Upper lobe of left lung (tissue), 6 donors: ENCODE data around the gene THOC5. TPM values are rescaled to one million over a fixed set of nuclear protein-coding genes. Genes with fewer than 3 reads are reported as not detected.

Experiments
- ATAC-seq, 2 donors: fragments of 200-7000 bp; cut with Tn5 transposase; one replicate each; pipeline ENCODE4 v1.9.1; 2022; ENCODE audit warnings: mild to moderate bottlenecking in 2 of 2, moderate library complexity in 2 of 2; ENCODE audit not compliant: low FRiP score in 2 of 2
- DNase-seq, 2 donors: peaks; one replicate each; pipeline ENCODE4 v3.0.0-alpha.2; 2019 to 2020
- H3K27ac ChIP-seq, 4 donors: fragments of 200-600 bp; sonication (generic); one replicate each; pipeline ENCODE4 v1.5.1; 2016 to 2019
- H3K27me3 ChIP-seq, 4 donors: fragments of 200-600 bp; sonication (generic); one replicate each; pipeline ENCODE4 v1.5.1; 2017 to 2019
- H3K36me3 ChIP-seq, 4 donors: fragments of 200-600 bp; sonication (generic); one replicate each; pipeline ENCODE4 v1.5.1; 2016 to 2019
- H3K4me1 ChIP-seq, 4 donors: fragments of 200-600 bp; sonication (generic); one replicate each; pipeline ENCODE4 v1.5.1; 2018 to 2019
- H3K4me3 ChIP-seq, 4 donors: fragments of 200-600 bp; sonication (generic); one replicate each; pipeline ENCODE4 v1.5.1; 2017 to 2019; ENCODE audit warnings: mild to moderate bottlenecking in 2 of 4, moderate library complexity in 1 of 4
- H3K9me3 ChIP-seq, 4 donors: fragments of 200-600 bp; sonication (generic); one replicate each; pipeline ENCODE4 v1.5.1; 2018 to 2019
- EP300 ChIP-seq, 4 donors: sonication (generic); formaldehyde crosslinking; IDR thresholded peaks; one replicate each; pipeline ENCODE4 v1.5.1; 2017; ENCODE audit warnings: antibody characterized with exemption in 4 of 4, control low read depth in 2 of 4
- POLR2A ChIP-seq, 4 donors: fragments of 450-650 bp; IDR thresholded peaks; one replicate each; pipeline ENCODE4 v1.5.1; 2016 to 2017; ENCODE audit warnings: antibody characterized with exemption in 4 of 4, mild to moderate bottlenecking in 2 of 4
- POLR2AphosphoS5 ChIP-seq, 2 donors: sonication (generic); formaldehyde crosslinking; IDR thresholded peaks; one replicate each; pipeline ENCODE4 v1.5.1; 2017; ENCODE audit warnings: antibody characterized with exemption in 2 of 2
- WGBS, 2 donors: methylation state at CpG; one replicate each; pipeline ENCODE4 v1.1.5; 2017 to 2018; 5-methylcytosine and 5-hydroxymethylcytosine counted together
- total RNA-seq, 6 donors: library from RNA; depleted of rRNA in 4 of 6; stranded (reverse); fragments of >200 nt in 4 of 6; gene quantifications; one replicate each; pipeline versions ENCODE4 v1.1.0 to v1.2.1, GENCODE V29; 2016 to 2021
- TF ChIP-seq, protein P1 (sequence below), 6 experiments: fragments of 450-650 bp in 4 of 6; fragments of 200-600 bp in 2 of 6; sonication (generic) in 2 of 6; IDR thresholded peaks; one replicate each; pipeline ENCODE4 v1.5.1; 2016 to 2019; ENCODE audit warnings: antibody characterized with exemption in 6 of 6
- donor health status: DM: no; HTN: no; CAD: no; lungs with moderate emphysema.
- donor health status: DM: no; HTN: yes; CAD: no; lungs with severe emphysema.

Gene THOC5
- total RNA-seq, 6 donors from 2014 or later, result 30.1 to 126 (median 57.4) TPM

DNA sequence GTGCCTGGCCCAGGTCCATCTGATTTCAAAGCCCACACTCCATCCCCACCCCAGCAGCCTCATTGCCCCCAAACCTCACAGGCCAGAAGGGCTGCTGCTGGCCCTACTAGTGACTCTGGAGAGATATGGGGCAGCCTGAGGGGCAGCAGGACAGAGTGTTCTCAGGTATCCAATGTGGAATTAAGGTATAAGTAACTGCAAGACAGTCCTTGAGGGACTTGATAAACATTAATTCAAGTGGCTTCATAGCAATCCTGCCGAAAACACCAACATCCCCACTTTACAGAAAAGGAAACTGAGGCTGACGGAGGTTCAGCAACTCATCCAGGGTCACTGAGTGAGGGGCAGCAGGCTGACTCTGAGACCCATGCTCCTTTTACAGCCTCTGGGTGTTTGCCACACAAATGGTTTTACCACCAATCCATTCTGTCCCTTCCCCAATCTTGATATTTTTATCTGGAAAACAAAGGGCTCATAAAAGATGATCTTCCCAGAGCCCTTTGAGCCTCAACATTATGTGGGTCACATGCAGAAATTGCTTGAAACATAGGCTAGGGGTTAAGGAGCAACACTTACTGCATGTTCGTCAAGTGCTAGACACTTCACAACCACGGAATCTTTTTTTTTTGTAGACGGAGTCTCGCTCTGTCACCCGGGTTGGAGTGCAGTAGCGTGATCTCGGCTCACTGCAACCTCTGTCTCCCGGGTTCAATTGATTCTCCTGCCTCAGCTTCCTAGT is 25.1 kb upstream of the THOC5 start:
- H3K9me3 ChIP-seq, result no peaks in the 10 kb centered on the region
- ATAC-seq (no peak), DNase-seq (no peak)
- no peaks in the 10 kb centered on the region for H3K36me3 ChIP-seq
- H3K27me3 ChIP-seq, result no peaks in the 10 kb centered on the region
- H3K27ac ChIP-seq, result no peak overlapping the region
- 73 to 78% methylated on average over 10 of the region's 10 CpGs for WGBS, 2 donors
- no peak for TF ChIP-seq POLR2AphosphoS5 (IDR thresholded peaks at IDR 0.05)
- no peak for TF ChIP-seq POLR2A (IDR thresholded peaks at IDR 0.05)
- TF ChIP-seq EP300 (IDR thresholded peaks at IDR 0.05), result no peak
- TF ChIP-seq, protein P1, sequence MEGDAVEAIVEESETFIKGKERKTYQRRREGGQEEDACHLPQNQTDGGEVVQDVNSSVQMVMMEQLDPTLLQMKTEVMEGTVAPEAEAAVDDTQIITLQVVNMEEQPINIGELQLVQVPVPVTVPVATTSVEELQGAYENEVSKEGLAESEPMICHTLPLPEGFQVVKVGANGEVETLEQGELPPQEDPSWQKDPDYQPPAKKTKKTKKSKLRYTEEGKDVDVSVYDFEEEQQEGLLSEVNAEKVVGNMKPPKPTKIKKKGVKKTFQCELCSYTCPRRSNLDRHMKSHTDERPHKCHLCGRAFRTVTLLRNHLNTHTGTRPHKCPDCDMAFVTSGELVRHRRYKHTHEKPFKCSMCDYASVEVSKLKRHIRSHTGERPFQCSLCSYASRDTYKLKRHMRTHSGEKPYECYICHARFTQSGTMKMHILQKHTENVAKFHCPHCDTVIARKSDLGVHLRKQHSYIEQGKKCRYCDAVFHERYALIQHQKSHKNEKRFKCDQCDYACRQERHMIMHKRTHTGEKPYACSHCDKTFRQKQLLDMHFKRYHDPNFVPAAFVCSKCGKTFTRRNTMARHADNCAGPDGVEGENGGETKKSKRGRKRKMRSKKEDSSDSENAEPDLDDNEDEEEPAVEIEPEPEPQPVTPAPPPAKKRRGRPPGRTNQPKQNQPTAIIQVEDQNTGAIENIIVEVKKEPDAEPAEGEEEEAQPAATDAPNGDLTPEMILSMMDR (IDR thresholded peaks at IDR 0.05), result no peak
- H3K4me3 ChIP-seq, result no peak overlapping the region
- peaks cover 4 to 14% (median 7%) of the 10 kb centered on the region in 4 donors for H3K4me1 ChIP-seq

DNA sequence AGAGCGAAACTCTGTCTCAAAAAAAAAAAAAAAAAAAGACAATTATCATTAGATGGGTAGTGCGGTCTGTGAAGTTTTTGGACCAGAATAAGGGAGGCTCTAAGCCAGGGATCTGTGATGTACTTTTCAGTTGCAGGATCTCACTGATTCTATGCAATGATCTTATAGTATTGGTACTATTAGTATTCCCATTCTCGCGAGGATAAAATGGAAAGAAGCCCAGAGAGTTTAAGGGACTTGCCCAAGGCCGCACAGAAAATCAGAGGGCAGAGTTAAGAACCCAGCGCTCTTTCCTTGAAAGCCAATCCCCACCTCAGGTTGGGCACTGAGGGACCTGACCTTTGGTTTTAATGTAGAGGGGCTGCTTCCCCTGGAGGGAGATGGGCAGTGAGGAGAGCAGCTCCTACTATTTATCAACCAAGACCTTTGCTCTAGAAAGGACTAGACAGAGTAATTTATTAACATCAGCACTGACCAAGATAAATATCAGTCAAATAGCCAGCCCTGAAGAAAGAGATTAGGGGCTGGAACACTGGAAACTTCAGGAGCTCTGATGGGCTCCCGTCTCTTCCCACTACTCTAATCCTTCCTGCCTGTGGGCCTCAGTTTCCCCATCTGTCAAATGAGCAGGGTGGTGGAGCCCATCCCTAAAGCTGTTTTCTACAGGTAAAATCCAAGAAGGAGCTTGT is 21.3 kb upstream of the THOC5 start:
- no peak for DNase-seq
- Histone ChIP-seq H3K36me3 (peaks cover 0 to 5% (median 2%) of the 10 kb centered on the region in 4 donors), H3K27ac (no peak overlapping the region), H3K4me1 (no peaks in the 10 kb centered on the region), H3K27me3 (no peaks in the 10 kb centered on the region), H3K4me3 (no peak overlapping the region), H3K9me3 (no peaks in the 10 kb centered on the region)
- WGBS, 2 donors, result 94% methylated on average over 7 of the region's 7 CpGs
- ATAC-seq, result no peak
- TF ChIP-seq EP300 (IDR thresholded peaks at IDR 0.05) (no peak), POLR2AphosphoS5 (IDR thresholded peaks at IDR 0.05) (no peak), POLR2A (IDR thresholded peaks at IDR 0.05) (no peak)
- TF ChIP-seq, protein P1 (IDR thresholded peaks at IDR 0.05), result no peak

DNA sequence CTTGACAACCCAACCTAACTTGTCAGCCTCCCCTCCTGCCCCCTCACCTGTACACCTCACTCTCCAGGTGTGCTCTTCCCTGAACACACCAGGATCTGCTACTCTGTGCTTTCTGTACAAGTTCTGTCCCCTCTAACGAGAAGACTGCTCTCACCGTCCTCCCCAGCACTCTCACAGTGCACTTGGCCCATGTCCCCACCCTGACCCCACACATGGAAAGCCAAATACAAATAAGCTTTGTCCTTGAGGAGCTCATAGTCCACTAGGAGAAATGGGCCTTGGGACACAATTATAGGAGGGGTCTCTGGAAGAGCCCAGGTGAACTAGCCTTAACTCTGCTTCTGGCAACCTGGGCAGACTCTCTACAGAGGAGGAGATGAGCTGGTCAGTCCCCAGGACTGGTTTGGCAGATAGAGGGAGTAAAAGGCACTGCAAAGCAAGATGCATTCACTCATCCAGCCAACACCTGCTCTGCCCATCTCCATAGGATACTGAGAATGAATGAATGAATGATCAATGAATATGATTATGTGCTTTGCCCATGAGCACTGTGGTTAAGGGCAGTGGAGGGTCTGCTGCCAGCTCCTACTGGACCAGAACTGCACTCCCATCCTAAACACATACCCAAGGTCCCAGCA is 17.5 kb upstream of the THOC5 start:
- Histone ChIP-seq H3K27ac (no peak overlapping the region), H3K4me3 (no peak overlapping the region), H3K9me3 (no peaks in the 10 kb centered on the region), H3K27me3 (no peaks in the 10 kb centered on the region), H3K36me3 (peaks cover 0 to 35% (median 13%) of the 10 kb centered on the region in 4 donors), H3K4me1 (no peaks in the 10 kb centered on the region)
- DNase-seq, result no peak
- no peak for ATAC-seq
- WGBS, 2 donors, result 95 to 97% methylated on average over 2 of the region's 2 CpGs
- TF ChIP-seq EP300 (IDR thresholded peaks at IDR 0.05), result no peak
- no peak for TF ChIP-seq POLR2AphosphoS5 (IDR thresholded peaks at IDR 0.05)
- no peak for TF ChIP-seq POLR2A (IDR thresholded peaks at IDR 0.05)
- TF ChIP-seq, protein P1 (IDR thresholded peaks at IDR 0.05), result no peak

DNA sequence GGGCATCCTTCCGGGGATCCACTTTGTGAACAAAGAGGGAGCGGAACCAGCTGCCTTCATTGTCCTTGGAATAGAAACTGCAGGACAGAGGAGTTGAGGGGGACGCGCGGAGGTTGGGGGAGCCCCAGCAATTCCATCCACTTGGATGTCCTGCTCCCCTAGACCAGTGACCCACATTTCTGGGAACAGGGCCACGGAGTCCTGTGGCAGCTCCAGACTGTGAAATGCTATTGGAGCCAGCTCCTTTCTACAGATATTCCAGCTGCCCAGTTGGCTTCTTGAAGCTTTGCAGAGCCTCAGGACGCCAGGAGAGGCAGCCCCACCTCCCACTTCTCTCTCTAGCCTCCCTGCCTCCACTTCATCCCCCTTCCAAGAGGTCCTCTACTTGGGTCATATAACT is 16.9 kb upstream of the THOC5 start:
- DNase-seq (no peak), ATAC-seq (no peak)
- Histone ChIP-seq H3K9me3 (no peaks in the 10 kb centered on the region), H3K4me1 (no peaks in the 10 kb centered on the region), H3K27me3 (no peaks in the 10 kb centered on the region), H3K36me3 (peaks cover 0 to 40% (median 13%) of the 10 kb centered on the region in 4 donors), H3K27ac (no peak overlapping the region), H3K4me3 (no peak overlapping the region)
- TF ChIP-seq EP300 (IDR thresholded peaks at IDR 0.05) (no peak), POLR2A (IDR thresholded peaks at IDR 0.05) (no peak), POLR2AphosphoS5 (IDR thresholded peaks at IDR 0.05) (no peak)
- TF ChIP-seq, protein P1 (IDR thresholded peaks at IDR 0.05), result no peak
- 85 to 90% methylated on average over 7 of the region's 7 CpGs for WGBS, 2 donors
